Central memory CD4-positive, alpha-beta T cell (primary cell): ENCODE data around the gene AKAP13.
"Not testable (repeated sequence)": the region's sequence is repeated elsewhere in the genome, so short reads cannot be mapped to it uniquely, and the experiment has no call there.

Experiments
- DNase-seq: peaks from one replicate; pipeline ENCODE4 v3.0.0; 2022

The AKAP13 gene

DNA sequence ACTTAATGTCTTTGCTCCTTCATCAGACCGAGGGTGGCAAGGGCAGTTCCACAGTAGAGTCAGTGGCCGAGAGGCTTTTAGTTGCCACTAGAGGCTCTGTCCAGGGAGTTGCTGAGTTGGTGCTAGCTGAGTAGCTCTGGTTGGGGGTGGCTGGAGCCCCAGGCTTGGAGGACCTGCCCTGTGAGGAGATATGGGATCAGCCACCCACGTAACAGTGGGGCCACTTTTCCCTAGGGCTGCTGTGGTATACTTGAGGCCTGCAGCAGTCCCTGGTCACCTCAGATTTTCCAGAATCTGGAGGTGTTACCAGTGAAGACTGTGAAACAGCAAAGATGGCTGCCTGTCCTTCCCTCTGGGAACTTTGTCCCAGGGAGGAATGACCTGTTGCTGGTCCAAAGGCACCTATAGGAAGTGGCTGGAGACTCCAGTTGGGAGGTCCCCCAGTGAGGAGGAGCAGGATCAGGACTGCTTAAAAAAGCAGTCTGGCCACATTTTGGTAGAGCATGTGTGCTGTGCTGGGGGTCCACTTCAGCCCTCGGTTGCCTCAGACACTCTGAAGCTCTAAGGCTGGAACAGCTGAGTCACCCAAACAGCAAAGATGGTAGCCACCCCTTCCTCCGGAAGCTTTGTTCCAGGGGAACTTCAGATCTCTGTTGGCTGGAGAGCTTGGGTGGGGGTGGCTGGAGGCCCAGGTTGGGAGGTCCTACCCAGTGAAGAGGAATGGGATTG, 72.9 kb downstream of the AKAP13 start:
- no peak for DNase-seq

DNA sequence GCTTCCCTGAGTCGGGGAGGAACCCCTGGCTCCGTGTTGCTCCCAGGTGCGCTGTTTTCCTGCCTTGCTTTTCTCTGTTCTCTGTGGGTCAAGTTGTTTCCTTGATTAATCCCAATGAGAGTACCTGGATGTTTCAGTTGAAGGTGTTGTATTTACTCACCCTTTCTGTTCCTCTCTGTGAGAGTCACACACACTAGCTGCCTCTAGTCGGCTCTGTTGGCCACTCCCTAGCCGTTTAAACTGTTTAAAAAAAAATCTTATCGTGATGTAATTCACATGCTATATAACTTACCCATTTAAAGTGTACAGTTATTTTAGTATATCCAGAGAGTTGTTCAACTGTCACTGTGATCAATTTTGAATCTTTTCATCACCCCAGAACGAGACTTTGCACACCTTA, 74.0 kb downstream of the AKAP13 start:
- DNase-seq = no peak

DNA sequence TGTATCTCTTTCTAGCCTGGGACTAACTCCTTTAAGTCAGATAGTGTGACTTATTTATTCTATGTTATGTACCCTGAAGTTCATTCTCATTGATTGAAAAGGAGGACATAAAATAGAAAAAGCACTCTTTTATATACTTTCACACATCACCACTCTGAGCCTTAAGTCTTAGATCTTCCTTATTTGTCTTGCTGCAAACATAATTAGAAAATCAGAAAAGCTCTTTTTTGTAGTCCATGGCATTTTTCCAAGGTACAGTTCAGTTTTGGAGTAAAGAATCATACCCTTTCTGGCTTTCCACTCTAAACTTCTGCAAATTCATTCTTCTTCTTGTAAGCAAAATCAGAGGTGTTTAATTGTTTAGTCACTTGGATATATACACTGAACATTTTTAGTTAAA, 75.5 kb downstream of the AKAP13 start:
- DNase-seq = no peak

DNA sequence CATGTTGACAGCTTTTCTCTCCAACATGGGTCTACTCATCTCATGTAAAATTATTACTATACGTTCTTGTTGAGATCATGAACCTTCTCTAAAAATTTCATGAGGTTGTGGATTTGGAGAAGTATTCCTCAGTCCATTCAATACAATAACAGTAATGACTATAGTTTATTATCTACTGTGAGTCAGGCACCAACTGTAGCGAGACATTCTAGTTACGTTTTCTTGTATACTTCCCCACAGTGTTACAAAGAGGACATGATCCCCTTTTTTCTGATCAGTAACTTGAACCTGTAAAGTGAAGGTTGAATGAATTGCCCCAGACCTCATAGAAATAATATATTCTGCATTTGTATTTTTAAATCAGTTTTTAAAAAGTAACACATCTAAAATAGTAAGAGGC, 76.4 kb downstream of the AKAP13 start:
- DNase-seq = no peak

DNA sequence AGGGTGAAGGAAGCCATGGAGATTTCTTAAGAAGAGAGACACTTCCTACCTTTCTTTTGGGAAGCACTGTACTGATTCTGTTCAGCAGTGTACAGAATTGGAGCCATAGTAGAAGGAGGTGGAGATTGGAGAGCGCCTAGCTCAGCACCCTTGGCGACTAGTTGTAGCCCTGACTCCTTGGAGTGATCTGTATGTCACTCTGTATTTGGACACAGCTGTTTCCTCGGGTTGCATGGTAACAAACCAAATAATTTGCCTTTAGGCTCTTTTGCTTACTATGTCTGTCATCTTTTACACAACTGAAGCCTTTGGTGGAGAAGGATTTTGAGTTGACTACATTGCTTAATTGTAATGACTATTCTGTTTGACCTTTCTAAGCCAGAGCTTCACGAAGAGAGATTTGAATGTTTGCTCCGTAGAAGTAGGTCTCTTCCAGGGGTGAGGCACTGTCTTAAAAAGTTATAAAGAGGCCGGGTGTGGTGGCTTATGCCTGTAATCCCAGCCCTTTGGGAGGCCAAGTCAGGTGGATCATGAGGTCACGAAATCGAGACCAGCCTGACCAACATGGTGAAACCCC, 77.1 kb downstream of the AKAP13 start:
- no peak for DNase-seq

DNA sequence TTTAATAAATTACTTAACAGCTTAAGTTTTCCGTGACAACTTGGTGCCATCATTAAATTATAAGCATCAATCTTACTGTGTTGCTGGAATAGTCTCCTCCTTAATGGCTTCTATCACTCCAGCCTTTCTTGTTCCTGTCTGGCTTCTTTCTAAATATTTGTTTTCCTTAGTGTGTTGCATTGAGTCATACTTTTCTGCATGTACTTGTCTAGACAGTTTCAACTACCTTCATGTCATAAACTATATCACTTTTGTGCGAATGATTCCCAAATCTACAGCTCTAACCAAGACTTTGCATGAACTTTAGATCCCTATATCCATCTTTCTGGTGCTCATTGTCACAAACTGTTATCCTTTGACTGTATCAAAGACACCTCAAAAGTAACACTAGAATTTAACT, 78.4 kb downstream of the AKAP13 start:
- no peak for DNase-seq

DNA sequence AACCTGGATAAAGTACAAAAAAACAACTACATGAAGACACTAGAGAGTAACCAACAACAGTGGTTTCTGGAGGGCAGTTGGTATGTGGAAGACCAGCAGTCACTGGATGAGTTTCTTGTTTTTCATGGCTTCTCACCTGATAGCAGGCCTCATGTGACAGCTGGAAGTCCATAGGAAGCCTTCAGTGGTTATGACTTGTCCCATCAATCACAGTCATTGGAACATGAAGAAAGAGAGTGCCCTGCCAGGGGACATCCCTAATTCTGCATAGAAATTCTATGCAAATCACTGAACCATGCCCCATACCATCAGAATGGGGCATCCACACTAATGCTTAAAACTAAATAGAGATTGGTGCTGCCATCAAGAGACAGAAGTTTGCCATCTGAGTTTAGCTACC, 81.6 kb downstream of the AKAP13 start:
- no peak for DNase-seq

DNA sequence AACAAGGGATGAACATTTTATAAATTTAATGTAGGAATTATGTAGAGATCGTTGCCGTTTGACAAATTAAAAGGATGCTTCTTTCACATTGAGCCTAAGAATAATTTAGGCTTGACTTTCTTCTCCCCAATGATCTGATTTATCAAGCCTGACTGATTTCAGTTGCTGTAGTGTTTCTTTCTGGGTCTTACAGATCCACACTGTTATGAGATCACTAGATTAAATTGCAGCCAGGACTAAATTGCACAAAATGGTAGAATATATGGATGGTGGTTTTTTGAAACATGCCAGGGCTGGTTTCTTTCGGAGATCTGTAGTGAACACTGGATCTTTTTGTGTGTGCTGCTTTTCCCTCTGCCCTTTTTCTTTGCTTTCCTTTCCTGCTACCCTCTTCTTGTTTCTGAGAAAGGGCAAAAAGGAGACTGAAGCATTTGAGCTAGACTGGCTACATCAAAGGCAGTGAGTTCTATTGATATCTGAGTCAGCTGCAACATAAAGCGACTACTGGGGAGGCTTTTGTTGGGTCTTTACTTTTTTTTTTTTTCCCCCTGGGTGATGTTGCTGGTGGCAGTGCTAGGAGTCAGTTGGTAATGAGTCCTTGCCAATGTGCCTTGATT, 83.0 kb downstream of the AKAP13 start:
- DNase-seq = no peak

DNA sequence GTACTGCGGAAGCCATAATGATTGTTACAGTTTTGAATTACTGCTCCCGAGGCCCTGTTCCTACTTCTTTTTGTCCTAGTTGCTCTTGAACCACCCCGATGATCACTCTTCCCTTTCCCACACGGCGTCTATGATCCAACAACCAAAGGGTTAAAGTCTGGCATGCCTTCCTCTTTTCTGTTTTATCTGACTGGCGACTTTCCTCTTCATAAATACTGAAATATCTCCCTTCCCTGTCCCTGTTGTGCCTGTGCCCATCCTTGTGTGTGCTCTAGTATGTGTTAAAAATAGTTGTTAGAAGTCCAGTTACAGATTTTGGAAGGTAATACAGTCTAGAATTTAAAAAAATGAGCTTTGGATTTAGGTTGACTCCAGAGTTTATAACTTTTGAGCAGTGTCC, 83.6 kb downstream of the AKAP13 start:
- DNase-seq = no peak

DNA sequence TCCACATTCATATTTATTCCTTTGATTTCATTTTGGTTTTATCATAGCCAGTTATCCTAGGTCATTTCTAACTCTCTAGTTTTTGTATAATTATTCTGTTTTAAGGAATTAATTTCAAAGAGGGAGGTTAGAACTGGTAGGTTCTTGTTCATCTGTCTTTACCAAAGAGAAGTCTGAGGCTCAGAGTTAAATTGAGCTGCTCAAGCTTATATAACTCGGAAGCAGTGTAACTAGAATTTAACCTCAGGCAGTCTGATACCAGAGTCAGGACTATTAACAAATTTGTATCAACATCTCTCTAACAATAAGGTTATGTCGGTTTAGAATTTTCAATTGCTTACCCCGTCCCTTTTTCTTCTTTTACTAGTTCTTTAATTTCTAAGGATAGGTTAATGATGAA, 84.1 kb downstream of the AKAP13 start:
- DNase-seq = no peak

DNA sequence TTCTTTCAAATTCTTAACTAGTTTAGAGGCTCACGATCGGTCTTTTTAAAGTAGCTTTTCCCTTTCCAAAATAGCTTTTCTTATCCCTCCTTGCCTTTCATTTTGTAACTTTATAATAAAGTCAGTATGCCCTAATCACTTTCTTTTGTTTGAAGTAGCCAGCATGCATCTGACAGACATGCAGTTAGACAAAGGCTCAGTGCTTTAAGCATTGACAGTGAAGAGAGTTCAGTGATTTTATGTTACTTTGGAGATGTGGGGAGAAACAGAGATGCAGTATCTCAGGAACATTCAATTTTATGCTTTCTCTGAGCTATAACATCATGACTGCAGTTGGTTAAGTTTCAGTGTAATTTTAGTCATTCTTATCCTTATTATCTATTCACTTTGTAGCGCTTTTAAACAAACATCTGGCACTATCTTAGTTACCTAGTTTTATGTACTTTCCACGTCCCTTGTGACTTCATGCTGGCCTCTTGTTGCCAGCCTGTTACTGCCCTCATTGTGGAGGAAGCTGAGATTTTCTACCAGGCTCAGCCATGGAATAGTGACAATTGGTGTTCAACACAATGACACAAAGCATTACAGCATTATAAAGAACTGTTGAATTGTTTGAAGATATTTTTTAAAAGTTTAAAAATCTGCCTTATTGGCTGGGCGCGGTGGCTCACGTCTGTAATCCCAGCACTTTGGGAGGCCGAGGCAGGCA, 90.3 kb downstream of the AKAP13 start:
- no peak for DNase-seq

DNA sequence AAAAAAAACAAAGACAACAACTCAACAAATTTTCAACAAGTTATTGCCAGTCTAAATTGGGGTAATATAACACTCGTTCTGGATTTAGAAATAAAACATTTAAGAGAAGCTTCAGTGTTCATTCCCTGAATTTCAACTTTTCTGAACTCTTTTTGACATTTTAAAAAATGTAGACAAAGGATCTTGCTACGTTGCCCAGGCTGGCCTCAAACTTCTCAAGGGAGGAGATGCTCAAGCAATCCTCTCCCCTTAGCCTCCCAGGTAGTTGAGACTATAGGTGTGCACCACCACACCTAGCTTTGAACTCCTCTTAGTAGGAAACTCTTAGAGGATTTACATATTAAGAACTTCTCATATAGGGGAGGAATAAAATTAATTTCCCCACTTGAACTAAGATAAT, 91.9 kb downstream of the AKAP13 start:
- no peak for DNase-seq

DNA sequence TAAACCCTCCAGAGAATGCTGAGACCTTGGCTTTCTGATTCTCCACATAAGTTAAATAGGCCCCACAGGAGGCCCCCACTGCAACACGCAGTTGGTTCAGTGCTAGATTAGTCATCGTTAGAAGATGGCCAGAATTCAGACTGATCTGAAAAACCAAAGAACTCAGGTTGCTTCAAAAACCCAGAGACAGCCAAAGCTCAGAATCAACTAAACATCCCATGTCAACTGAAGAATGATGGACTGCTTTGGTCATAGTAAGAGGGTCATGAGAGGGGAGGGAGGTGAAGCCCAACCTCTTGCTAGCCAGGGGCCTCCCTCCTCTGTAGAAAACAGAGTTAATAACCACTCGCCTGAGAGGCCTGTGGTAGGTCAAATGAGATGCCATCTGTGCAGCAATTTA, 93.1 kb downstream of the AKAP13 start:
- DNase-seq = no peak

DNA sequence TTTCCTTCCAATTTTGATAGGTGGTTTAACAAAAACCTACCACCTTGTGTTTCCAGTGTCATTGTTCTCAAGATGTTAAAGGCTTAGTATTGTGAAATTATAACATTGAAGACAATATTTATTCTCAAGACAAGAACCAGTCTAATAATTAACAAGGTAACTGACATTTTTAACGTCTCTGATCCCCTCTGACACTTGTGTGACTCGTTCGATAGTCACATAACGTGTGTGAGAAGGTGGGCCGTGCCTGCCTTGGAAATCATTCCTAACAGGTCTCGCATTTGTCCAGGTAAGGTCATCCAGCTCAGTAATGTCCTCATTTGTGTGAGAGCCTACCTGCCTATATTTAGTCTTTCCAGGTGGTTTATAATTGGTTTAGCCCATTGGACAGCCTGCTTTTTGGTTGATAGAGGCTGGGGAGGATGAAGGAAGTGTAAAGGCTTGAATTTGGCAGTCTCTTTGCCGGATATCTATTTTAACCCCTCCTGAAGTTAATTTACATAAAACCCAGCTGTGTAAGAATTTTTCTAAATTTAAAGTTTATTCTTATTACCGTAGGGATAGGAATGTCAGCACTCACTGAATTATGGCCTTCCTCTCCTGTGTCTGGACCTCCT, 94.4 kb downstream of the AKAP13 start:
- no peak for DNase-seq

DNA sequence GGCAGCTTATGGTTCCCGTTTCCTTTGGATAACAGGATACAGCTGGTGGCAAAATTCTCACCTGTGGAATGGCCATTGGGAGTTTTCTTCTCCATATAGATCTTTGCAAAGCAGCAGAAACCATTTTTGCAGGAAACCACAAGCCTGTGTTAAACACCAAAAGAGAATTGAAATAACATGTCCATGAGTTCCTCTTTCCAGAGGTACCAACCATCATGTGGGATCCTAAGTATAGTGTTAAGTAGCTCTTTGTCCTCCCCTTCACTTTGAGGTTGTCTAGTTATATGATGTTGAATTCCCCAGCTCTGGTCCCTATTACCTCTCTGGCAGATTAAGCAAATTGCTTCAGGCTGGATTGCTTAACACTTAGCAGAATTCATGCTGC, 94.9 kb downstream of the AKAP13 start:
- no peak for DNase-seq

DNA sequence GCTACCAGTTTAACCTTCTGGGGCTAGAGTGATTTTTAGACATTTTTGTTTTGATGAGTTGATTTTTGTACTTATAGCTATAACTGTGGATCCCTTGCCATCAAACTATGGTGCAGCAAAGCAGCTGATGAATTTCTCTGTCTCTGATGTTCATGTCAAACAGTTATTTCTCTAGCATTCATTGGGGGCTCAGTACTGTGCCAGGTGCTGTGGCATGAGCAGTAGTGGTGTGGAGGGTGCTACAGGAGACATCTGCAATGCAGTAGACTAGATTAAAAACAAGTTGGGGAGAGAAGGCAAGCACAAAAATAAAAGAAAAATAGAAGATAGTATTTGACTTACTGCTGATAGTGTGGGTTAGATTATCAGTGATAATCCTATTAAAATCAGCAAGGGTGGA, 95.3 kb downstream of the AKAP13 start:
- DNase-seq = no peak

DNA sequence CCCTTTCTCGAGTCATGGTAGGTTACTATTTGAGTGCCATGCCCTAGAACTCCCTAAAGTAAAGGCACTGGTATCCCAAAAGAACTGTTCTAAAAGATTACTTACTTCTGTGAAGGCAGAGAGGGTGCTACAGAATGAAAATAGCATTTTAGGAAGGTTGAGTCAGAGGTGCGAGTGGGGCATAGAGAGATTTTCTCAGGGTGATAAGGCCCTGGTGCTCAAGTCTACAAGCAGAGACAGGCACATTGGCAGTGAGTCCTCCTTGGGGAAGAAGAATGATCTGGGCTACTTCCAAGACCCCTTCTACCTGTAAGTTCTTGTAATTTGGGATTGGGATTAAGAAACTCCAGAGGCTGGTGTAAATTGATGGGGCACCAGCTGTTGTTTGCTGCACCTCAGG, 96.7 kb downstream of the AKAP13 start:
- no peak for DNase-seq

DNA sequence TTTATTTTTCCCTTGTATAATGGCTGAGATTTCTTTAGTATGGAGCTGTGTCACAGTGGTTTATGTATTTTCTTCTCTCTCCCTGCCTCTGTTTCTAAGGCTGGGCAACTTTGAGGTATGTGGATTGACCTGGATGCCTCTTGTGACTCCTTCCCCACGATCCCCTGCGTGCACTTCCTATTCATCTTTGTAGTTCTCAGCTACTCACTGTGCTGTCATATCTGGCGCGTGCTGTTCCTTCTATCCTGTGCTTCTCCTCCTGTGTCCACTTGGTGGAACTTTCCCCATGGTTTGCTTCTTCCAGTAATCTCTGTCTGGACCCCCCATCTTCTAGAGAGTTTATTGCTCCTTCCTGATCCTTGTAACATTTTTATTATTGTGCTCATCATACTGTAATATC, 97.3 kb downstream of the AKAP13 start:
- DNase-seq = no peak

DNA sequence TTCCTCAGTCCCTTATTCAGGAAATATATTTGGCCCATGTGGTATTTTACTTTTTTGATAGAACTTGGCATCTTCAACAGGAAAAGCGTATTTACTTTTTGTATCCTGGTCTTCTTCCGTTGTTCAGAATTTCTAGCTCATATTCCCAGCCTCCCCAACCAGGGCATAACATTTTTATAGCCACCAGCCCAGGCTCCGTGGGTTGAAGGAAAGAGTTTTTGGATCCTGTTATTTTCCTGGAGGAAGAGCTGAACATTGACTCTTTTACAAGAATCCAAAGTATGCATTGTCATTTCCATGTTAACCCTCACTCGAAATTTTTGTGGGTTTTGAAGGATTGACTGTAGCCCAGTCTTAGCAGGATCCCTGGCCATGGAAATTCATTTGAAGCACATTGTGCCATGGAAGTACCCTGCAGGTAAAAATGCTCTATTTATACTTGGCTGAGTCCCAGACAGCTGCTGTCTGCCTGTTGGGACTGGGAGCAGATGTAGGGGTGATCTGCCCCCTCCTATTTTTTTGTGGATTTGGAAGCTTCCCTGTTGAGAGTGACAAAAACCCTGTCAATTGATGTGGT, 98.8 kb downstream of the AKAP13 start:
- no peak for DNase-seq

DNA sequence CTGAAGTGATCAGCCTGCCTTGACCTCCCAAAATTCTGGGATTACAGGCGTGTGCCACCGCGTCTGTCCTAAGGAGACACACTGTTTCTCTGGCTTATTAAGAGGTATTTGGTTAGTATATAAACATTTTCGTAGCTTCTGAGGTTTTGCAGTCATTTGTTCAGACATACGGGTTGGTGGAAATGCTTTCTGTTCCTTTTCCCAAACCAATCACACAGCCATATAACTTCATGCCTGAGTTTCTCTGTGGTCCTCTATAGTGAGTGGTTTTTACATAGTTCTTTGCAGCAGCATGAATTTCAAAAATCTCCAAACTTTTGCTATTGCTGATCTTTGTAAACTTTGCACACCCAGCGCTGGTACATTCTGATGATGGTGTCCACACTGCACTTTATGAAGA, 100.5 kb downstream of the AKAP13 start:
- no peak for DNase-seq

DNA sequence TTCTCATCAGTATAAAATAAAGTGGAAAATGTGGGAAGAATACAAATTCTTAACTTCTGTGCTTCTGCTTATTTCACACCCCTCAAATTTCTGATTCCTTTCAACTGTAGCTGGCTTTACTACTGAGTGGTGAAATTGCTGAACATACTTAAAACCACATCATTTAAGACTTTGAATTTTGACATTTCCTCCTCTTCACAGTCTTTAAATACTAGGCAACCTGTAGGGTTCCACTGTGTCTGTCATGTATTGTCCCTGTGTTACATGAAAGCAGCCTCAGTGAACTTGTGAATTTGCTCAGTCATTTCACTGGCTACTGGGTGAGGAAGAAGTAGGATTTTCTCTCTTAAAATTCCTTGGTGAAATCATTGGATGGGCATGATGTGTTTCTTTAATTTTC, 101.1 kb downstream of the AKAP13 start:
- DNase-seq = not testable (repeated sequence)

DNA sequence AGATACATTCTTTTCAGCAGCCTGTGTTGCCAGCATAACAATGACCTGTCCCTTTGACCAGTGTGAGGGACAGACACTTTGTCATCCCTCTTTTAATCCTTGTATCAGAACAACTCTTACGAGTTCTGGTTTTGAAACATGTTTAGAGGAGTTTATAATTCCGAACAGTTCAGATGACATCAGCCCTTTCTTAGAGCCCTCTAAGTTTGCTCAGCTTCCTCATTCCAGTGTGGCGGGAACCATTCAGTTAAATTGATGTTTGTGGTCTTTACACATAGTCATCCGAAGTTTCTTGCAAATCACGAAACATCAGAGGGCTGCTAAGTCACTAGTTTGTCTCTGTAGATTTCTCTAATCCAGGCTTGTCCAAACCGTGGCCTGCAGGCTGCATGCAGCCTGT, 102.5 kb downstream of the AKAP13 start:
- no peak for DNase-seq

DNA sequence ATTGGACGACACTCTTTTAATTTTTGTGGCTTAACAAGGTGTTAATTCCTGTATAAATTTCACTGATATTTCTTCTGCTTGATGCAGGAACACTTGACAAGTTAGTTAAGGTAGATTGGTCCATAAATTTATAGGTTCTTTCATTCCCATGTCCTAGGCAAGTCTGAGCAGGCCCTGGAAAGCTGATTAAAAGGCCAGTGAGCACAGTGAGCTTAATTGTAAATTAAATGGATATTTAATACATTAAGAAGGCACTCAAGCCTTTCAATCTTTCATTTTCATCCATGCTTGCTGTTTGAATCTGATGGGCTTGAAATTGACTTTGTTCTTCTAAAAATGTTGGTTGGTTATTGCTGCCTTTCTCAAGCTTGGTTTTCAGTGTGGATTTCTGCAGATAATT, 103.6 kb downstream of the AKAP13 start:
- DNase-seq = not testable (repeated sequence)
